KOPT-K1 (cell line): ENCODE data around the gene CLCC1.
"Not testable (repeated sequence)": the region's sequence is repeated elsewhere in the genome, so short reads cannot be mapped to it uniquely, and the experiment has no call there.

Experiments used
- H3K27ac ChIP-seq: fragments of 200-600 bp; sonication (generic); 2 replicates; pipeline ENCODE4 v1.5.1; 2016; ENCODE audit warnings: antibody characterized with exemption, mild to moderate bottlenecking, low read depth, low read length; ENCODE audit not compliant: poor library complexity, severe bottlenecking
- H3K36me3 ChIP-seq: fragments of 200-600 bp; sonication (generic); 2 replicates; pipeline ENCODE4 v1.5.1; 2017; ENCODE audit warnings: antibody characterized with exemption, mild to moderate bottlenecking, low read length, moderate library complexity; ENCODE audit not compliant: insufficient read depth
- H3K9me3 ChIP-seq: fragments of 200-600 bp; sonication (generic); 2 replicates; pipeline ENCODE4 v1.5.1; 2017; ENCODE audit warnings: antibody characterized with exemption, low read length, mild to moderate bottlenecking; ENCODE audit not compliant: insufficient read depth, poor library complexity, severe bottlenecking

The CLCC1 gene

GRCh38 chr1:108951242-108951641 lies 12.0 kb downstream of the CLCC1 start:
- no peaks in the 10 kb centered on the region for H3K36me3 ChIP-seq
- no peak overlapping the region for H3K27ac ChIP-seq
- H3K9me3 ChIP-seq = no peaks in the 10 kb centered on the region

DNA sequence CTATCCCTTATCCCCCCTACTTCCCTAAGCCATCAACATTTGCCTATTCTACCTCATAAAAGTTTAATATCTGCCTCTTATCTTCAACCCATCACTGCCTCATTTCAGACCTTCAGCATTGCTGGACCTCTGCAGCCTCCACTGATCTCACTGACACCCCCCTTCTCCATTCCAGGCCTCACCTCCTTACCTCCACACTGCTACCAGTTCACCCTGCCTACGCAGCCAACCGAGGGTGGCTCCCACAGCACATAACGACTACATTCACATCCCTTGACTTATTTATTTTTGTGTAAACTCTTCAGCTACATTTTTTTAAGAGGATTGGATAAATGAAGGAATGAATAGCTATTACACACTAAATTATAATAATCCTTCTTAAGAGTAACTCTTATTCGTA lies 14.2 kb downstream of the CLCC1 start:
- no peak overlapping the region for H3K27ac ChIP-seq
- no peaks in the 10 kb centered on the region for H3K36me3 ChIP-seq
- H3K9me3 ChIP-seq = no peaks in the 10 kb centered on the region

DNA sequence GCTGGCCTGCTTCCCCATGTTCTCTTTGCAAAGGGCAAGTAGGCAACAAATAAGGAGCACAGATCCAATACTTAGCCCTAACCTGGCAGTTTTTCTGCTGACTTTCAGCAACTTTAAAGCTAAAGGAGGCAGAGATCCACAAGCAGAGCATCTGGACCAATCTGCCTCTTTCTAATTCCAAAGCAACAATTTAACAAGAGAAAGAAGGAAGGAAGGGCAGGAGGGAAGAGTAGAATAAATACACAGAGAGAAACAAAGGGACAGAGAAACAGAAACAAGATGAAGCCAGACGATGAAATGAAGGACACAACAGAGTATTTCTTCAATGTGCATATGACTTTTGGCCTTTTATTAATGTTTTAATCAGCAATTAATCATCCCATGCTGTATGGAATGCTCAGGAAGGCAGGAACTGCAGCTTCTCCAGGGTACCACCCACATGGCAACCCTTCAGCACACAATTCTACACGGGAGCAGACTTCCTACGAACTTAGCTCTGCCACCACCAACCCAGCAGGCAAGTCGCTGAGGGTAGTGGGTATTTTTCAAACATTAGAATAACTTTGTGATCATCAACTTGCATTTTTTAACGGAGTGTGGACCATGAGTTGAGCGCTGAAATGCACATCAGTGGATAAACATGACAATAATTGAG lies 15.3 kb downstream of the CLCC1 start:
- no peaks in the 10 kb centered on the region for H3K9me3 ChIP-seq
- H3K36me3 ChIP-seq = peaks cover 5% of the 10 kb centered on the region; the same call in 1 of the 2 replicates
- H3K27ac ChIP-seq = no peak overlapping the region

GRCh38 chr1:108936170-108936569 lies 27.1 kb downstream of the CLCC1 start:
- Histone ChIP-seq H3K27ac (no peak overlapping the region), H3K9me3 (no peaks in the 10 kb centered on the region), H3K36me3 (peaks cover 52% of the 10 kb centered on the region)

DNA sequence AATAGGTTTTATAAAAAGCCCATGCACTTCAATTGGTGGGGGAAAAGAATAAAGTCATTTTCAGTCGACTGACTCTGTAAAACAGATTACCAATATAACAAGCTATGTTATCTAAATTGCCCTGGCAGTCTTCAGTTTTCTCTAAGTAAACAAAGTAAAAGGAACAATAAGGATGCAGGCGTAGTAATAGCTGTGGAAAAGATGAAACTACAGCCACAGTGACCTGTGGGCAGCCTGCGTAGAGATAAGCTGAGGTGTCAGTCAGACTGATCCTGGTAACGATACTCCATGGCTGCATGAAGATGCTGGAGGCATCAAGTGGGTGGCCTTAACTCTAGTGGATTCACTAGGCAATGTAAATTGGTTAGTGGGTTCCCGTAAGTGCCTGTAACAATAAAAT lies 29.3 kb downstream of the CLCC1 start:
- no peak overlapping the region for H3K27ac ChIP-seq
- H3K9me3 ChIP-seq = no peaks in the 10 kb centered on the region
- H3K36me3 ChIP-seq = peaks cover 72% of the 10 kb centered on the region

DNA sequence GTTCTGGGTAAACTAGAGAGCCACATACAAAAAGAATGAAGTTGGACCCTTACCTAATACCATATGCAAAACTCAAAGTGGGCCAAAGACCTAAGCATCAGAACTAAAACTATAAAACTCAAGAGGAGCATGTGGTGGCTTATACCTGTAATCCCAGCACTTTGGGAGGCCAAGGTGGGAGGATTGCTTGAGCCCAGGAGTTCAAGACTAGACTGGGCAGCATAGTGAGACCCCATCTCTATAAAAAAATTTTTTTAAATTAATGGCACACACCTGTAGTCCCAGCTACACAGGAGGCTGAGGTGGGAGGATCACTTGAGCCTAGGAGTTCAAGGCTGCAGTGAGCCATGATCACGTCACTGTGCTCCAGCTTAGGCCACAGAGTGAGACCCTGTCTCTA lies 35.7 kb downstream of the CLCC1 start:
- not testable (repeated sequence) for H3K27ac ChIP-seq, H3K9me3 ChIP-seq
- peaks cover 98% of the 10 kb centered on the region for H3K36me3 ChIP-seq

GRCh38 chr1:108925920-108926319 lies 37.4 kb downstream of the CLCC1 start:
- Histone ChIP-seq H3K27ac (no peak overlapping the region), H3K36me3 (peaks cover 90% of the 10 kb centered on the region), H3K9me3 (no peaks in the 10 kb centered on the region)

- no peak overlapping the region for H3K27ac ChIP-seq
- peaks cover 12% of the 10 kb centered on the region for H3K36me3 ChIP-seq
- H3K9me3 ChIP-seq = no peaks in the 10 kb centered on the region
Observed at GRCh38 chr1:108916788-108917187, 46.5 kb downstream of the CLCC1 start.
